GM18511 (cell line): ENCODE data around the gene C5orf15.
A peak's percentile ranks its signal among the peaks of the same experiment; 100 is the strongest.
"Not testable (repeated sequence)": the region's sequence is repeated elsewhere in the genome, so short reads cannot be mapped to it uniquely, and the experiment has no call there.

Experiments
- ATAC-seq: cut with Tn5 transposase; IDR thresholded peaks from one replicate; pipeline ENCODE4 v1.9.1; 2021; ENCODE audit warnings: mild to moderate bottlenecking, moderate library complexity; ENCODE audit not compliant: unreplicated experiment

Gene C5orf15

GRCh38 chr5:133938929-133939328 is 29.5 kb downstream of the C5orf15 start:
- ATAC-seq = no peak

- ATAC-seq = no peak
These were observed 30.2 kb downstream of the C5orf15 start for GRCh38 chr5:133938039-133938821.

GRCh38 chr5:133937628-133938027 is 30.8 kb downstream of the C5orf15 start:
- ATAC-seq = not testable (repeated sequence)

DNA sequence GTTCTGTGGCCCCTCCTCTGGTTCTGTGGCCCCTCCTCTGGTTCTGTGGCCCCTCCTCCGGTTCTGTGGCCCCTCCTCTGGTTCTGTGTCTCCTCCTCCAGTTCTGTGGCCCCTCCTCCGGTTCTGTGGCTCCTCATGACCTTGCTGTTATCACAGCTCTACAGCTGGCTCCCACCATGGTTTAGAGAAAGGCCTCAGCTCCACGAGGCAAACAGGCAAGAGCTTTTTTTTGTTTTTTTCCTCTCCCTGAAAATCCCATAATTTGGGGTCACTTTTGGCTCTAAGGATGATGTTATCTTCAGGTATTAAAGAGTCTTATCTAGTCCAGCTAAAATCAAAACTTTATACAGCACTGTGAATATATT is 31.8 kb downstream of the C5orf15 start:
- ATAC-seq = no peak

DNA sequence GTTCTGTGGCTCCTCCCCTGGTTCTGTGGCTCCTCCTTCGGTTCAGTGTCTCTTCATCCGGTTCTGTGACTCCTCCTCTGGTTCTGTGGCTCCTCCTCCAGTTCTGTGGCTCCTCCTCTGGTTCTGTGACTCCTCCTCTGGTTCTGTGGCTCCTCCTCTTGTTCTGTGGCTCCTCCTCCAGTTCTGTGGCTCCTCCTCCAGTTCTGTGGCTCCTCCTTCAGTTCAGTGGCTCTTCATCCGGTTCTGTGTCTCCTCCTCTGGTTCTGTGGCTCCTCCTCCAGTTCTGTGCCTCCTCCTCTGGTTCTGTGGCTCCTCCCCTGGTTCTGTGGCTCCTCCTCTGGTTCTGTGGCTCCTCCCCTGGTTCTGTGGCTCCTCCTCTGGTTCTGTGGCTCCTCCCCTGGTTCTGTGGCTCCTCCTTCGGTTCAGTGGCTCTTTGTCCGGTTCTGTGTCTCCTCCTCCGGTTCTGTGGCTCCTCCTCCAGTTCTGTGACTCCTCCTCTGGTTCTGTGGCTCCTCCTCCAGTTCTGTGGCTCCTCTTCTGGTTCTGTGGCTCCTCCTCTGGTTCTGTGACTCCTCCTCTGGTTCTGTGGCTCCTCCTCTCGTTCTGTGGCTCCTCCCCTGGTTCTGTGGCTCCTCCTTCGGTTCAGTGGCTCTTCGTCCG is 32.3 kb downstream of the C5orf15 start:
- not testable (repeated sequence) for ATAC-seq

- ATAC-seq = no peak
These were observed 32.8 kb downstream of the C5orf15 start for GRCh38 chr5:133935667-133935940.

DNA sequence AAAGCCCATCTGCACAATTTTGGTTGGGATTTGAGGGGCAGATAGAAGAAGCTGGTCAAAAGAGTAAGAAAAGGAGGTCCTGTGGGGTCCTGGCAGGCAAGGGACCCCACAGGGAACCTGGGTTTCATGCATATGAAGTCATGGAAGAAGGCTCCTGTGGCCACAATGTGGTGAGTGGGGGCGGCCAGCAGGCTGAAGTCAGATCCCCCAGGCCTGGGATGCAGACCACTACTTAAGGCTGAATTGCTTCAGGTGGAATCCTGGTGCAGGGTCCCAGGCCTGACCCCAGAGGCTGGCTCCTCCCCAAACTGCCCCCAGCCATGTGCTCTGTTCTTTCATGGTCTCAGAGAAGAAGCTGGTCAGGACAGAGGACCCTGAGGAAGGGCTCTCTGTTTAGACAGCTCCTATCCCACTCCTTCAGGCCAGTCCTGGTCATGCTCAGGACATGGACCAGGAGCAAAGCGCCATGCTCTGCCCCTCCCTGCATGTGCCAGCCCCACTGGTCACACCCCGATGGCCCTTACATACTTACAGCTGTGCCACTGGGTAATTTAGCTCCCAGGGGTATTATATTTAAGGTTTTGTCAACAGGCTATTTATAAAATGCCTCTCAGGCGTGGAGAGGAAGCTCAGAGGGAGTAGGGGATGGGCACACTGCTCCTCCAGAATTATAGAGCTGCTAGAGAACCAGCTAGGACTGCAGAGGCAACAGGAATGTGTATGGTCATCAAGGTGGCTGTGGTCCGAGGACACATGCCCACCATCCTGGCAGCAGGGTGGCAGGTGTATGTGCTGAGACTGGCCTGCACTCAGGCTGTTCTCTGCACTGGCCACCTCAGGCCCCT is 33.4 kb downstream of the C5orf15 start:
- ATAC-seq = peak; percentile 50

DNA sequence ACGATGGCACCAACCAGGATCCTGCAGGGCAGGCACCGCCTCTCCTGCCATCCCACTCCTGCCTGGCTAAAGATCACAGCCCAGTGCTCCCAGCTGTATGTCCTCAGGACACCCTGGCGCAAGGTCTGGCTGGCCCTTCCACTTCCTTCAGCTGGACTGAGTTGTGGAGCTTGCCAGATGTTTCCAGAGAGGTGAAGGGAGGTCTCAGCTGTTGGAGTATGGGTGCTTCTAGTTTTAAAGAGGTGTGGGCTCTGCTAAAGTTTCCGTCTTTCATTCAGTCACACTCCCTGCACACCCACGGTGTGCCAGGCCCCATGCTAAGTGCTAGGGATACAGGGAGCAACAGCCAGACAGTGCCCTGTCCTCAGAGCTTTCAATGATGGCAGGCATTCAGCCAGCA is 34.1 kb downstream of the C5orf15 start:
- ATAC-seq = no peak

GRCh38 chr5:133933670-133934295 is 34.6 kb downstream of the C5orf15 start:
- ATAC-seq = no peak

- no peak for ATAC-seq
These were observed 35.3 kb downstream of the C5orf15 start for GRCh38 chr5:133933169-133933509.

DNA sequence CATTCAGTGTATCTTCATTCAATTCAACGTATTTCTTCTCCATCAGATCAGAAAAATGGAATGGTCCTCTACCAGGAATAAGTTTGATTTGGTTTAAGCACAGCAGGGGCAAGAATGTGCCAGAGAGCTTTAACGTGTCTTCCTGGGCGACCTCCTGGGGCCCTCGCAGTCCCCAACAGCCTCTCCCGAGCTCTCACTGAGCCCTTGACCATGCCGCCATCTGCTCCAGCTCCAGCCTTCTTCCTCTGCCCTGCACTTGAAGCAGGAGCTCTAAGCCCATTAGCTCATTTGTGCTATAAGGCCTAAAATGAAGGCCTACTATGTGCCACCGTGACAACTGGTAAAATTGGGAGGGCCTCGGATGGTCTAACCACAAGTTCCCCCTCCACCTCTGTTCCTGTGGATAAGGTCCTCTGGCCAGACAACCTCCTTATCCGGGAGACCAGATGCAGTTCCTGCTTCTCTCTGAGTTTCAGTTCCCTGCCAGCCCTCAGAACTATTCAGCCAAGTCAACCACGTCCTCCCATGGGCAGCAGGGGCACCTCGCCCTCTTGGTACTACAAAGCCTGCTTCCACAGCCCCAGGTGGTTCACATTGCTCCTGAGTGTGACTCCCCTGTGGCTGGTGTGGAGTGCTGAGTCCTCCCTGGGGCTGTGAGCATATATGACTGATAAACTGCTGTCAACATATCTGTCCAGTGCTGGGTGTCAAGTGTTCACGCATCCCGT is 35.8 kb downstream of the C5orf15 start:
- ATAC-seq = no peak

- no peak for ATAC-seq
These were observed 36.9 kb downstream of the C5orf15 start for GRCh38 chr5:133931546-133931945.

- no peak for ATAC-seq
These were observed 37.7 kb downstream of the C5orf15 start for GRCh38 chr5:133930813-133931090.

DNA sequence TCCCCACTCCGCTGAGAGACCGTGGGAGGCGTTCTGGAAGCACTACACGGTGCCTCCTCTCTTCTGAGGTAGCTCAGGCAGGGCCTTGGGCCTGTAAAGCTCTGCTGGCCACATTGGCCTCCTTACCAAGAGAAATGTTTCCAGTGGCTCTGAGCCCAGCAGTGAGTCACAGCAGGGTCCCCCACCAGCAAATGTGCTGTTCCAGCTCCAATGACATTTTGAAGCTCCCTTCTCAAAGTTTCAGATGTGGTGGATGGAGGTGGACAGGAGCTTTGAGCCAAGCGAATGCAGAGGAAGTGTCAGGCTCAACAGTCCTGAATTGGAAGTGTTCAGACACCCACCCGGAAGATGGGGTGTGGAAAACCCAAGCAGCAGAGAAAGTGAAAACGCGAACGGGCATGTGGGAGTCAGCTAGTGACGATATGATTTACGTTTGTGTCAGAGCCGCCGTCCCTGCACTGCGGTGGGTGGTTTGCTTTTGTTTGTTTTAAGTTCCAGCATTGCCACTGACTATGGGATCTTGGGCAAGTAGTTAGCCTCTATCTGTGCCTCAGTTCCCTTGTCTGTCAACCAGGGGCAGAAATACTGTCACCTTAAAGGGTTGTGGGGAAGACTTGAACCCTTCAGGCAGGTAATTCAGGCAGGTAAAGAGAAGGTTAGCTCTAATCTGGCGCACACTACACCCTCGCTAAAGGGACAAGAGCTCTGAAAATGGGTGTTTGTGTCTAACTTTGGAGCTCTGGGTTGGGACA is 38.2 kb downstream of the C5orf15 start:
- no peak for ATAC-seq

DNA sequence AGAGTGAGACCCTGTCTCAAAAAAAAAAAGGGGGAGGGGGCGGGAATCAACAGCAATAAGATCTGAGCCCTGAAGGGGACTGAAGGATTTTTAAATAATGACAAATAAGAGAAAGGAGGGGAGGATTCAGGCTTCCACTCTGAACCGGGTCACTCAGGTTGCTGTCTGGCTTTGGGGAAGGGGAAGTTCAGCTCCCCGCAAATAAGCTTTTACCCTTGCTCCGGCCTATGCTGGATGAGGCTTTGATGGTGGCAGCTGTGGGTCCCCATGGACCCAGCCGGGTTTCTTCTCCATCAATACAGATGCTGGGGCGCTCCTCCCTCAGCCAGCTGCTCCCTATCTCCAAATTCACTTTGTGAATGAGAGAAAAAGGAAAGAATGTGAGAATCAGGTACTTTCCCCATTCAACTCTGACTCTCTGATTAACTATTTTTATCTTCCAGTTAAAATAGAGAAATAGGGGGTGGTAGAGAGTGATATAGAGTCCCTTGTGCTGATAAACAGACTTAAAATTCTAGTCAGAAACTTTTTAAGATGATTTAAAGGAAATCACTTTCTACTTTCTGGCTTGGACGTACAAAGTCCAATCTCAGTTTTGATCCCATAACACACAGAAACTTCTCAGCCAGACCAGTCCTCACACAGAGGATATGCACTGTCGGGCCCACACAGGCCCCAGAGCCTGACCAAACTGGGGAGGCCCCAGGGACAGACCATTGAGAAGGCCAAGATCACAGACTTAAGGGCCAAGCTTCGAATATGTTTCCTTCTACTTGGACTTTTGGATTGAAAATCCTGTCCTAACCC is 39.6 kb downstream of the C5orf15 start:
- ATAC-seq = peak; percentile 48

DNA sequence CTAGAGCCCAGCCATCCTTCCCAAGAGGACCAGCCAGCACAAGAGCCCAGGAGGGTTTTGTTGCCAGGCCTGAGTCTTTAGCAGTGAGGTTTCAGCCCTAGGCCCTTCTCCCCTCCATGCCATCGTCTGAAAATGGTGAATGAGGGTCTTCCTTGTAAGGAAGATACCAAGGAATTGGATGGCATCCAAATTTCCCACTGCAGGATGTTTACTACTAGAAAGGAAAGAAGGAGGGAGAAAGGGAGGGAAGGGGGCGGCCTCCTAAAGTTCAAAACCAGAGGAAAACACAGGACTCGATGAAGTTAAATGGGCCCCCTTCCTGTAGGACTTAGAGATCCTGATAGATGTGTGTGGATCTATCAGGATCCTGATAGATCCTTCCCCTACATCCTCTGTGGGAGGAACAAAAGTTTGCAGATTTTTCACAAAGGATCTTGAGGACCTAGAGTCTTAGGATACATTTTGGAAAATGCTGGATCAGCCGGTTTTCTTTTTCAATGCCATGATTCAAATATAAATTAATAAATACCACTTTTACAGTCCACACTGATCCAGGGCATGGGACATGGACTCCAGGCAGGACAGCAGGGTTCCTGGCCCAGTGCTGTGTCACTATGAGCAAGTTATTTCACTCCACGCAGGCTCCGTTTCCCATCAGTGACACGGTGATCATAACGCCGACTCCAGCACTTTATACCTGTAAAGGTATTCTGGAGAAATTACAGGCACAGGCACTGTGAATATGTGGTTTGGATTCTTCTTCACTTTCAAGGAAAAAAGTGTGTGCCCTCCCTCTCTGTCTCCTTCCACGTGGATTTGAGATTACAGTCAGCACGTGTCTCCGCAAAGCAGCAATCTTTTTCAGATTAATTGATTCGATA is 40.9 kb downstream of the C5orf15 start:
- no peak for ATAC-seq

DNA sequence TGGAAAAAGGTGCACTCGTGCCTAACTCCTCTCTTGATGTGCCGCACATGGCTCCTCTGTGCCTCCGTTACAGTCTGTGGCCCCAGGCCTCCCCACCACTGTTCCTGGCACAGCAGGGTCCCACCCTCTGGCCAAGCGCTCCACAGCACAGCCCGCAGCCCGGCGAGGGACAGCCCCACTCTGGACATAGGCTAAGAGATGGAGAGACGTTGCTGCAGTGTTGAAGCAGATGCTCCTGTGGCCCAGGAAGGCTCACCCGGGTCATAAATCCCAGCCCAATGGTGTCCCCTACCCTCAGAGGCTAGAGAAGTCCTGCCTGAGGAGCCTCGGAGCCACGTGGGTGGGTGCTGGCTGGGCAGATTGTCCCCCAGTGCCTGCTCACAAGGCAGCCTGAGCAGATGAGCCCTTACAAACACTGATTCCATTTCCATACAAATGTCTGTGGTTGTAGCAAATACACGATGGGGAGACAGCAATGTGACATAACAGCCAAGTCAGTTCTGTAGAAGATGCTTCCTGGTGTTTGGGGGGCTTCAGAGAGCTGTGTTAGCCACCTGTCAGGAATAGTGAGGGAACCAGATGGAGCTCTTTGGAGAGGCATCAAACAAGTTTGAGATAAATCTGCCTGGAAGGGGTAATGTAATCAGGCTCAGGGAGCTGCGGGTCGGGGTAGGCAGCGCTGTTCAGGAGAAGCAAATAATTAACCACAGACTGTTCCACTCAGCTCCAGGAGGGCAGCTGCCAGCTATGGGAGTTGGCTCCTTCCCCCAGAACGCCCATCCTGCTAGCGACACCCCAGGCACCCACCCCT is 41.7 kb downstream of the C5orf15 start:
- no peak for ATAC-seq
